ENCODE measurements around the gene SPA17.

- TF ChIP-seq CTCF (IDR thresholded peaks at IDR 0.05): no peak
- no peak for TF ChIP-seq POLR2A (IDR thresholded peaks at IDR 0.05)
These were observed 43.7 kb downstream of the SPA17 start for GRCh38 chr11:124717421-124717785.
